Measurements from ENCODE around the gene PLEKHD1.

DNA sequence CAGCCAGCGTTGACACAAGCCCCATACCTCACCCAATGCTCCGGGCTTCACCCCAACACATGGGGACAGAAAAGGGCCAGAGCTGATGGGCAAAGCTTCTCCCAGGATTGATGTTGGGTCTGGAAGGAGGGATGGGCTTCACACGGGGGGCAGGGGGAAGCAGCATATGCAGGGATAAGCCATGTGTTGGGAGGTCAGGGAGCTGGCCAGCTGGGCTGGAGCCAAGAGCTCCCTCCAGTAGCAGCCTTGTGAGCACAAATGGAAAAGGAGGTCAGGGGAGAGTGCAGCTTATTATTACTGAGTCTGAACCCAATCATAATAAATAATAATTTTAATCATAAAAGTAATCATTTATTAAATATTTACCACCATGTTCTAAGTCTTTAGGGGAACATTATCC is 9.3 kb downstream of the PLEKHD1 start:
- TF ChIP-seq GLIS3 (CRISPR knock-in tag; IDR thresholded peaks at IDR 0.05) (no peak), RARB (CRISPR knock-in tag; IDR thresholded peaks at IDR 0.05) (no peak), ZC3H10 (CRISPR knock-in tag; IDR thresholded peaks at IDR 0.05) (no peak), ARNTL (CRISPR knock-in tag; IDR thresholded peaks at IDR 0.05; ENCODE audit: borderline replicate concordance, low read depth) (no peak), CSDC2 (CRISPR knock-in tag; IDR thresholded peaks at IDR 0.05) (no peak), ZFP3 (CRISPR knock-in tag; IDR thresholded peaks at IDR 0.05) (no peak), SNAI2 (CRISPR knock-in tag; IDR thresholded peaks at IDR 0.05) (no peak), ESRRG (CRISPR knock-in tag; IDR thresholded peaks at IDR 0.05) (no peak)
- TF ChIP-seq, protein P1, sequence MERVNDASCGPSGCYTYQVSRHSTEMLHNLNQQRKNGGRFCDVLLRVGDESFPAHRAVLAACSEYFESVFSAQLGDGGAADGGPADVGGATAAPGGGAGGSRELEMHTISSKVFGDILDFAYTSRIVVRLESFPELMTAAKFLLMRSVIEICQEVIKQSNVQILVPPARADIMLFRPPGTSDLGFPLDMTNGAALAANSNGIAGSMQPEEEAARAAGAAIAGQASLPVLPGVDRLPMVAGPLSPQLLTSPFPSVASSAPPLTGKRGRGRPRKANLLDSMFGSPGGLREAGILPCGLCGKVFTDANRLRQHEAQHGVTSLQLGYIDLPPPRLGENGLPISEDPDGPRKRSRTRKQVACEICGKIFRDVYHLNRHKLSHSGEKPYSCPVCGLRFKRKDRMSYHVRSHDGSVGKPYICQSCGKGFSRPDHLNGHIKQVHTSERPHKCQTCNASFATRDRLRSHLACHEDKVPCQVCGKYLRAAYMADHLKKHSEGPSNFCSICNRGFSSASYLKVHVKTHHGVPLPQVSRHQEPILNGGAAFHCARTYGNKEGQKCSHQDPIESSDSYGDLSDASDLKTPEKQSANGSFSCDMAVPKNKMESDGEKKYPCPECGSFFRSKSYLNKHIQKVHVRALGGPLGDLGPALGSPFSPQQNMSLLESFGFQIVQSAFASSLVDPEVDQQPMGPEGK (CRISPR knock-in tag; IDR thresholded peaks at IDR 0.05; ENCODE audit: borderline replicate concordance): no peak
- TF ChIP-seq, protein P2, sequence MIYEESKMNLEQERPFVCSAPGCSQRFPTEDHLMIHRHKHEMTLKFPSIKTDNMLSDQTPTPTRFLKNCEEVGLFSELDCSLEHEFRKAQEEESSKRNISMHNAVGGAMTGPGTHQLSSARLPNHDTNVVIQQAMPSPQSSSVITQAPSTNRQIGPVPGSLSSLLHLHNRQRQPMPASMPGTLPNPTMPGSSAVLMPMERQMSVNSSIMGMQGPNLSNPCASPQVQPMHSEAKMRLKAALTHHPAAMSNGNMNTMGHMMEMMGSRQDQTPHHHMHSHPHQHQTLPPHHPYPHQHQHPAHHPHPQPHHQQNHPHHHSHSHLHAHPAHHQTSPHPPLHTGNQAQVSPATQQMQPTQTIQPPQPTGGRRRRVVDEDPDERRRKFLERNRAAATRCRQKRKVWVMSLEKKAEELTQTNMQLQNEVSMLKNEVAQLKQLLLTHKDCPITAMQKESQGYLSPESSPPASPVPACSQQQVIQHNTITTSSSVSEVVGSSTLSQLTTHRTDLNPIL (CRISPR knock-in tag; IDR thresholded peaks at IDR 0.05; ENCODE audit: low read depth): no peak
- TF ChIP-seq, protein P3, sequence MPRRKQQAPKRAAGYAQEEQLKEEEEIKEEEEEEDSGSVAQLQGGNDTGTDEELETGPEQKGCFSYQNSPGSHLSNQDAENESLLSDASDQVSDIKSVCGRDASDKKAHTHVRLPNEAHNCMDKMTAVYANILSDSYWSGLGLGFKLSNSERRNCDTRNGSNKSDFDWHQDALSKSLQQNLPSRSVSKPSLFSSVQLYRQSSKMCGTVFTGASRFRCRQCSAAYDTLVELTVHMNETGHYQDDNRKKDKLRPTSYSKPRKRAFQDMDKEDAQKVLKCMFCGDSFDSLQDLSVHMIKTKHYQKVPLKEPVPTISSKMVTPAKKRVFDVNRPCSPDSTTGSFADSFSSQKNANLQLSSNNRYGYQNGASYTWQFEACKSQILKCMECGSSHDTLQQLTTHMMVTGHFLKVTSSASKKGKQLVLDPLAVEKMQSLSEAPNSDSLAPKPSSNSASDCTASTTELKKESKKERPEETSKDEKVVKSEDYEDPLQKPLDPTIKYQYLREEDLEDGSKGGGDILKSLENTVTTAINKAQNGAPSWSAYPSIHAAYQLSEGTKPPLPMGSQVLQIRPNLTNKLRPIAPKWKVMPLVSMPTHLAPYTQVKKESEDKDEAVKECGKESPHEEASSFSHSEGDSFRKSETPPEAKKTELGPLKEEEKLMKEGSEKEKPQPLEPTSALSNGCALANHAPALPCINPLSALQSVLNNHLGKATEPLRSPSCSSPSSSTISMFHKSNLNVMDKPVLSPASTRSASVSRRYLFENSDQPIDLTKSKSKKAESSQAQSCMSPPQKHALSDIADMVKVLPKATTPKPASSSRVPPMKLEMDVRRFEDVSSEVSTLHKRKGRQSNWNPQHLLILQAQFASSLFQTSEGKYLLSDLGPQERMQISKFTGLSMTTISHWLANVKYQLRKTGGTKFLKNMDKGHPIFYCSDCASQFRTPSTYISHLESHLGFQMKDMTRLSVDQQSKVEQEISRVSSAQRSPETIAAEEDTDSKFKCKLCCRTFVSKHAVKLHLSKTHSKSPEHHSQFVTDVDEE (CRISPR knock-in tag; IDR thresholded peaks at IDR 0.05): no peak
